HG03439 (cell line): ENCODE measurements around the gene ARHGAP6.

Experiments
- ATAC-seq: cut with Tn5 transposase; IDR thresholded peaks from one replicate; pipeline ENCODE4 v1.9.1; 2021; ENCODE audit warnings: mild to moderate bottlenecking, moderate library complexity; ENCODE audit not compliant: unreplicated experiment

The ARHGAP6 gene

DNA sequence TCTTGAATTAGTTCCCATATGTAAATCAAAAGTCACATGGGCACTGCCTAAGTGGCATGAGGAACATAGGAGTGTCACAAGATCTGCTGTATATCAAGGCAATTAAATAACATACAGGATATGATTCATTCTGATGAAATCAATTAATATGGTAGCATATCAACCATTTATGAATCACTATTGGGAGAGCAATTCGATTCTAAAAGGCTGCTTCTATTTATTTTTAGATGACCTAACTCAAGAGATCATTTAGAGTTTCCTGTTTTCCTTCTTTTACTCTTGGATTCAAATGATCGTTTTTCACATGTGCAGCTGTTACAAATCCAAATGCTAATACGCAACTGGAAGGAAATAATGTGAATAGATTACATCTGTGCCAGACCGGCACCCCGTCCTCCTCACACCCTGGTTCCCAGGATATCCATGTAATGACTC, 472.7 kb downstream of the ARHGAP6 start:
- ATAC-seq = no peak

DNA sequence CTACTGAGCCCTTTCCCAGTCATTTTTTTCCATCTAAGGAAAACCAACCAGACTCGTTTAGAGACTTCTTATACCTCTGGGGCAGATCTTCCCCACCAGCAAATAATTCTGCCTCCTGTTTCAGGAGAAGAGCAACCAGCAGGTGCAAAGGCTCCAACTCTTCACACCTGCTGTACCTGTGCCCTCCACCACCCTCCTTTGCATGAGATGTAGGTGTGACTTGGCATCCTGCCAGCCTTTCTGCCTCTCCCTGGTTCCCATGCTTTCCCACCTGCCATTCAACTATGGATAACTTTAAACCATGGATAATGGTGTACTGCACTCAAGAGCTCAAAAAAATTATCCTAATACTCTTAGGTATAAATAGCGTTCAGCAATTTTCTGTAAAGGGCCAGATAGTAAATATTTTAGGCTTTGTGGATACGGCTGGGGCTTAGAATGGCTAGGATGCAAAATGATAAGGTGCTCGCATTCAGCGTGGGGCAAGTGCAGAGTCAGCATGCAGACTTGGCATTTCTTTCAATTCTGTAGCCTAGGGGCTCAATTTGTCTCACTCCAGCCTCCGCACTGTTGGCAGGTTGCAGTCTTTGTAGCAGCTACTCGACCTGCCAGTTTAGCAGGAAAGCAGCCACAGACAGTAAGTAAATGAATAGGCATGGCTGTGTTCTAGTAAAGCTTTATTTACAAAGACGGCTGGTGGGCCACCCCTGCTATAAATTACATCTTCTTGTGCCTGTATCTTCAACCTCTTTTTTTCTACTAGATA, 474.8 kb downstream of the ARHGAP6 start:
- ATAC-seq = no peak

GRCh38 chrX:11189097-11189496, 476.6 kb downstream of the ARHGAP6 start:
- ATAC-seq = no peak

DNA sequence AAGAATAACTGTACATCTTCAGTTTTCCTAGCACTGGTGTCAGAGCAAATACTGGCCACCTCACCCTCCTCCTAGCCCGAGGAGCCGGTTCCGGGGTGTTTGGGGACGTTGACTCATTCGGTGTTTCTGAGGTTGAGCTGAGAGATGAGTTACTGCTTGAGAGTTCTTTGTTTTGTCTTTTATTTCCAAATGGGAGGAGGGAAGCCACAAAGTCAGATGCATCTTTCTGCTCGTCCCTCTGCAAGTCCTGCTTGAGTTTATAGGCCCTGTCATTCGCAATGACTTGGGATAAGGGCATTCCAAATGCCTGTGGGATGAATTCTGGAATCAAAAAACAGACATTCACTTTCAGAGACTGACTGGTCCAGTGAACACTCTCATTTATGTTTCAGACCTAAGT, 477.1 kb downstream of the ARHGAP6 start:
- ATAC-seq = no peak

DNA sequence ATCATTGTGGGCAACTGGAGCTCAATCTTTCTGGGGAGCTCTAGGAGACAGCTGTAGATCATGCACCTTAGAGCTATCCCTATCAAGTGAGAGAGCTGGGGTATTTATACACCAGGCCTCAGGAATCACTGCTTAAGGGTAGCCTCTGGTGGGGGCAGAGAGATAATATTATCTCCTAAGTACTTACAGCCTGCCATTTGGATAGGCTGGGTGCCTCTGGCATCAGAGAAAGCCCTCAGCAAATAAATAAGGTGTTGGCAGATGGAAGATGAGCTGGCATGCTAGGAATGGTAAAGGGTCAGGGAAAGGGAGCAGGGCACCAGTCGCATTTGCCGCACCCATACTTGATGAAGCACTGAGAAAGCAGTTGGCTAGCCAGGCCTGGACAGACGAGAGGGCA, 478.7 kb downstream of the ARHGAP6 start:
- ATAC-seq = no peak

DNA sequence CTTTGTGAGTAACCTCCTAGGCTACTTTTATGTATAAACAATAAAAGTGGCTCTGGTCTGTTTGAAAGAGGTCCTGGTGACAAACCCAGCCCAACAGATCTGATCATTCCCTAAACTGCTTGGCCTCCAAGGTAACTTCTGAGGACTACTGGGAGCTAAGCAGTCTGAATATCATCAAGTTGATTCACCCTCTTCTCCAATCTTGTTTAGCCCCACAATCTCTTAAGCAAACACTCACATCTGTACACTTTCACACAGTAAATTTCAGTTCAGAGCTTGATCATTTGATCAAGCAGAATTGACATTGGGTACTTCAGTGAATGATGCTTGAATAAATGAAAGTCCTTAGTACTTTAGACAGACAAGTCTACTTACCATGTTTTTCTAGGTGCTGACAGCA, 479.9 kb downstream of the ARHGAP6 start:
- no peak for ATAC-seq

DNA sequence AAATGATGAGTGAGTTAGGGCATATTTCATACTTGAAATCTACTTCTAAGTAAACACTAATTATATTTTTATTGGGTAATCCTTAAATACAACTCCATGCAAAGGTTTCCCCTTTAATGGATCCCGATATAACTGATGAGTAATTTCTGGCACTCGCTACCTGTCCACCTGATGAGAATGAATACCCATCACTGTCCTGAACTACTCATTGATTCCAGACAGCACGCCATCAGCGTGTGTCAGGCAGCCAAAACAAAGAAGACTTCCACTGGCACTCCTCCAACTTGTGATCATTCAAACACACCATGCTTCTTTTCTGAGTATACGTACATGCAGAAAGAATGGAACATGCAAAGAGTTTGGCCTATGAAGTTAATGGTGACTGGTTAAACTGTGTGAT, 485.1 kb downstream of the ARHGAP6 start:
- ATAC-seq = no peak

GRCh38 chrX:11172415-11172814, 493.3 kb downstream of the ARHGAP6 start:
- no peak for ATAC-seq

DNA sequence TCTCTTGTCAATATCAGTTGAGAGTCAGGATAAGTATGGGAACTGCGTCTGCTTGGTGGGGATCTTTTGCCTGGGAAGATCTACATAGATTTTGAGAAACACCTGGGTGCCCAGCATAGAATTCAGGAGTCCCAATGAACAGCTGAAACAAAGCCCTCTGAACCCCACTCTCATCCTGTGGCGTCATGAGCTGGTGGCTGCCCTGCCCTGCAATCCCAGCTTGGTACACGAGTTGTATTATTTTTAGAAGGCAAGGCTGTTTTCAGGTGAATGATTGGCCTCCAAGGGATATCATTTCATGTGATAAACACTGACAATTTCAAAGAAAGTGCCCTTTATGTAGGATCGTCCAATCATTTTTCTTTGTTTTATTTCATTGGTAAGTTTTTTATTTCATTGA, 493.8 kb downstream of the ARHGAP6 start:
- no peak for ATAC-seq

GRCh38 chrX:11164433-11164832, 501.3 kb downstream of the ARHGAP6 start:
- no peak for ATAC-seq

GRCh38 chrX:11159149-11159548, 506.6 kb downstream of the ARHGAP6 start:
- no peak for ATAC-seq

- no peak for ATAC-seq
Measured at GRCh38 chrX:11151799-11152559, 513.7 kb downstream of the ARHGAP6 start.

- no peak for ATAC-seq
Measured at GRCh38 chrX:11148401-11148800, 517.3 kb downstream of the ARHGAP6 start.

DNA sequence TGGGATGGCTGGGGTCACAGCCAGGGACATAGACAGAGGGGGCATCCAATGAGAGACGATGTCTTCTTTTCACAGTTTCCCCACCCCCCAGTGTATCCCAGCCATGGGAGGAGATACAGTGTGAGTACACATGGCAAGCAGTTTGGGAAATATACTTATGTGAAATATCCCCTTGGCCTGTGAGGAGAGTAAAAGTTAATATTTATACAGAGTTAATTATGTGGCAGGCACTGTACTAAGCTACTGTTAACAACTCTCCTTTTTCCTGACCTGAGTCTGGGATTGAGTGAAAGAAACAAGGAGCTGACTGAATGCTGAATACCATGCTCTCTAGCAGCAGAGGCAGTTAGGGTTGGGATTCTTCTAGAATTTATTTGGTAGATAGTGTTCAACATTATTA, 519.3 kb downstream of the ARHGAP6 start:
- no peak for ATAC-seq

GRCh38 chrX:11143931-11144678, 521.6 kb downstream of the ARHGAP6 start:
- no peak for ATAC-seq

GRCh38 chrX:11138498-11139390, 527.0 kb downstream of the ARHGAP6 start:
- ATAC-seq = no peak

- no peak for ATAC-seq
Measured at GRCh38 chrX:11137543-11138139, 528.1 kb downstream of the ARHGAP6 start.

DNA sequence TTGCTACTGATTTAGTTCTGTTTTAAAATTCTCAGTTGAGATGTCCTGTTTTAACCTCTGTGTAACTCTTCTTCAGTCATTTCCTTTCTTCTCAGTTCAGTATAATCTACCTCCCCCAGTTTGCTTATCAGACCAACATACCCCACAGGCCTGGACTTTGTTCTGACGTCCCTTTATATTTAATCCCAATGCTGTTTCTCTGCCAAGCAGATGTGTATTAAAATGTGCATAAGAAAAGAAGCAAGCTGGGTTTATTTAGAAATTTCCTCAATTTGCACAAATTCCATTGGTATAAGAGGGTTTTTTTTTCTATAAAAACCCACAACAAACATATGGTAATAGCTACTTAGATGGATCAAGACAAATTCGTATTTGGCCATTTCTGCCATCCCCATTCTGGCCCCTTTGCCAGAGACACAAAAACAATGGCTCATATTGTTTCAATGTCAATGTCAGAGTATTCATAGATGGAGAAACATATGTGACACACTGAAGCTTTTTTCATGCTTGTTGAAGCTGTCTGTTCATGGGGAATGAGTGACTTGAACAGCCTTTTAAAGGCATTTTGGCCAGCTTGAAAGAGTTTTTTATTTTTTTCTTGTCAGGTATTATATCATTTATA, 530.0 kb downstream of the ARHGAP6 start:
- no peak for ATAC-seq

DNA sequence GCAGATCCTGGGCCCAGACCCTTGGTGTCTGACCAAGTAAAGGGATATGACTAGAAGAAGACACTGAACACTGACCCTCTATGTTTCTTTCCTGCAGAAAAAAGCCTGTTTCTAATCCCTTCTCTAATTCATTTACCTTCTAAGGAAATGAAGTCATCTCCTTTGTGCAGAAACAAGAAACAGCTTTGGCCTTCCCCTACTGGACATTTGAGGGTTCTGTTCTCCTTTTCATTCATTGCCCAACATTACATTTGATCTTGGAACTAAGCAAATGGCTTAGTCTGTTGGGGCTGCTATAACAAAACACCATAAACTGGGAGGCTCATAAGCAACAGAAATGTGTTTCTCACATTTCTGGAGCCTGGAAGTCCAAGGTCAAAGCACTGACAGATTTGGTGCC, 534.6 kb downstream of the ARHGAP6 start:
- no peak for ATAC-seq

DNA sequence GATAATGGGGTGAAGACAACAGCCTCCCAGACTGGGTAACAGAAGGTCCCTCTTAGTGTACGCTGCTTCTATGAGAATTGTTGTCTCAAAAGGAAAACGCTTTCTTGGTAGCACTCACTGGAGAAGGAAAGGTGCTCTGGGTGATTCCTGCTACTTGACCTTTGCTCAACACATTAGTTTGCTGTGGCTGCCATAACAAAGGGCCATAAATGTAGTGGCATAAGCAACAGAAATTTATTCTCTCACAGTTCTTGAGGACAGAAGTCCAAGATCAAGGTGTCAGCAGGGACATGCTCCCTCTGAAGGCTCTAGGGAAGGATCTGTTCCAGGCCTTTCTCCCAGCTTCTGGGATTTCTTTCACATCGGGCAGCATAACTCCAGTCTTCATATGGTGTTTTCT, 535.6 kb downstream of the ARHGAP6 start:
- no peak for ATAC-seq
